ENCODE data around the gene TRAPPC2L.

TRAPPC2L gene

GRCh38 chr16:88813269-88814143 is 43.4 kb upstream of the TRAPPC2L start:
- Histone ChIP-seq H3K4me3 (ENCODE audit: low read depth in 1 of 2, low read length in 1 of 2) (no peak overlapping the region), H3K36me3 (peaks cover 53% of the 10 kb centered on the region), H3K9me3 (no peaks in the 10 kb centered on the region), H3K4me1 (ENCODE audit: control insufficient read depth in 1 of 2, insufficient read depth in 1 of 2, low read depth in 1 of 2, low read length in 1 of 2) (peaks cover 33 to 40% of the 10 kb centered on the region in 2 experiments), H3K27me3 (no peaks in the 10 kb centered on the region), H3K27ac (peak overlapping the region; percentile 82)
- TF ChIP-seq CTCF (IDR thresholded peaks at IDR 0.05) = no peak

- Histone ChIP-seq H3K4me1 (ENCODE audit: control insufficient read depth in 1 of 2, insufficient read depth in 1 of 2, low read depth in 1 of 2, low read length in 1 of 2) (peaks cover 33 to 40% of the 10 kb centered on the region in 2 experiments), H3K36me3 (peaks cover 57% of the 10 kb centered on the region), H3K9me3 (no peaks in the 10 kb centered on the region), H3K4me3 (ENCODE audit: low read depth in 1 of 2, low read length in 1 of 2) (no peak overlapping the region), H3K27me3 (no peaks in the 10 kb centered on the region), H3K27ac (no peak overlapping the region)
- no peak for TF ChIP-seq CTCF (IDR thresholded peaks at IDR 0.05)
Observed at GRCh38 chr16:88814144-88814502, 42.8 kb upstream of the TRAPPC2L start.

- Histone ChIP-seq H3K27ac (peak overlapping the region; percentile 8), H3K4me3 (ENCODE audit: low read depth in 1 of 2, low read length in 1 of 2) (no peak overlapping the region), H3K9me3 (no peaks in the 10 kb centered on the region), H3K36me3 (peaks cover 60% of the 10 kb centered on the region), H3K27me3 (no peaks in the 10 kb centered on the region), H3K4me1 (ENCODE audit: control insufficient read depth in 1 of 2, insufficient read depth in 1 of 2, low read depth in 1 of 2, low read length in 1 of 2) (peaks cover 28 to 34% of the 10 kb centered on the region in 2 experiments)
- TF ChIP-seq CTCF (IDR thresholded peaks at IDR 0.05) = no peak
Observed at GRCh38 chr16:88815227-88815626, 41.7 kb upstream of the TRAPPC2L start.

- TF ChIP-seq CTCF (IDR thresholded peaks at IDR 0.05) = peak; percentile 38
- no peak overlapping the region for H3K27ac ChIP-seq
- peaks cover 68% of the 10 kb centered on the region for H3K36me3 ChIP-seq
- peaks cover 20 to 26% of the 10 kb centered on the region in 2 experiments for H3K4me1 ChIP-seq (ENCODE audit: control insufficient read depth in 1 of 2, insufficient read depth in 1 of 2, low read depth in 1 of 2, low read length in 1 of 2)
- no peak overlapping the region for H3K4me3 ChIP-seq (ENCODE audit: low read depth in 1 of 2, low read length in 1 of 2)
- no peaks in the 10 kb centered on the region for H3K27me3 ChIP-seq
- no peaks in the 10 kb centered on the region for H3K9me3 ChIP-seq
Observed at GRCh38 chr16:88815901-88816589, 40.9 kb upstream of the TRAPPC2L start.

GRCh38 chr16:88816736-88817535 is 40.0 kb upstream of the TRAPPC2L start:
- no peak for TF ChIP-seq CTCF (IDR thresholded peaks at IDR 0.05)
- H3K4me3 ChIP-seq (ENCODE audit: low read depth in 1 of 2, low read length in 1 of 2) = no peak overlapping the region

More at GRCh38 chr16:88816736-88817535, 40.0 kb upstream of the TRAPPC2L start:
- no peaks in the 10 kb centered on the region for H3K27me3 ChIP-seq
- peaks cover 13 to 17% of the 10 kb centered on the region in 2 experiments for H3K4me1 ChIP-seq (ENCODE audit: control insufficient read depth in 1 of 2, insufficient read depth in 1 of 2, low read depth in 1 of 2, low read length in 1 of 2)
- no peak overlapping the region for H3K27ac ChIP-seq
- H3K36me3 ChIP-seq = peaks cover 77% of the 10 kb centered on the region
- H3K9me3 ChIP-seq = no peaks in the 10 kb centered on the region

Measured in neutrophil (primary cell).